DMS53 treated with DMSO at 0.1 percent for 48 hours (cell line): ENCODE measurements around the gene MAP2K5.

Source experiments
- DNase-seq: peaks from one replicate; lab custom pipeline; 2025; ENCODE audit not compliant: unreplicated experiment; lab: John Stamatoyannopoulos, UW

Gene MAP2K5

DNA sequence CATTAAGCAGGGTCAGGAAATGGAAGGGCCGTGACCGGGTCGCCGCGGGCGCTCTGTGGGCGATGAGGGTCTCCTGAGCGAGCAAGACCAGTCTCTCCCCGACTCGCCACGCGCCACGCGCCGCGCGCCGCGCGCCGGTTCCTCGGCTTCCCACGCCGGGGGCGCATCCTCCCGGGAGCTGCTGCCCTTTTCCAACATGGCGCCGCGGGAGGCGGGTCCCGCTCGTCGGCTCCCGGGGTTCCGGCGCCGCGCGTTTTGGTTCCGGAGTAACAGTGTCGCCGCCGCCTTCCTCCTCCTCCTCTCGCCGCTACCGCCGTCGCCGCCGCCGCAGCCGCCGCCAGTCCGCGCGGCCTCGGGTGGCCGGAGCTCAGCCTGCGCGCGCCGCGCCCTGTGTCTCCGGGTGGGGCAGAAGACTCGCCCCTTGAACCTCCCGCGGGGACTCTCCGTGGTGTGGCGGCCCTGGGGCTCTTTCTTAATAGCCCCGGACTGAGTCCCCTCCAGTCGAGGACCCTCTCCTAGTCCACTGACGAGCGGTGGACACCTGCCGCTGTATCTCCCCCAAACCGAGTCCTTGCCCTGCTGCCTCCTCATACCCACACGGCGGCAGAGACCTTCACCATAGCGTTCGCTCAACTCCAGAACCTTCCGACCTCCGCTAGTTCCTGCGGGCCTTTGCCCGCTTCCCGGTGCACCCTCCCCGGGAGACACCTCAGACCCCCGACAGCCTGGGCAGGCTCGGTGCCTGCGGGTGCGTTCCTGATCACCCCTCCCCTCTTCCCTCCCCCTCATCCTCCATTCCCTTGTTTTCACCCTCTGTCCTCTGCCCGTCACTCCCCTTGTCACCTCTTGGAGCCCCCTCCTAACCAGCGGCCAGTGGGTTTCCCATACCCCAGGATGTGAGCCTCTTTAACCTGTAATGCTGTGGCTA is at the start of gene MAP2K5:
MAP2K5 (plus strand) TSS at position 284 of the 928 bp plus-strand sequence; CDS start at position 917, 633 bp downstream.
- DNase-seq: peak; percentile 17

DNA sequence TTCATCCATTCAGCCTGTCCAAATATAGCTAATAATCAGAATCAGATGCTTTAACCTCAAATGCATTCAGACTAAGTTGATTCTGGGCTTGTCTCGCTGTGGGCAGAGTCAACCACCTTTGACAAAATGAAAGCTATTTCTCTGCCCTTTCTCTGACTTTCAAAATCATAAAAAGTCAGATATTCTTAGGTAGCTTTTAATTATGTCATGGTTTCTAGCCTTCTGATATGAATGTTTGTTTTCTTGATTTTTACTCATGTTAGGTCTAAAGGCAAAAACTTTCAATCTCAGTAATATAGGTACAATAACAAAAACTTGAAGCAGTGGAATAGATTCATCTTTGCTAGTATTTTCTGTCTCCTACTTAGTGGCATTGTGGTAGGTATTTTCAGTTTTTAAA is 46.9 kb upstream of the MAP2K5 start:
- DNase-seq: no peak

DNA sequence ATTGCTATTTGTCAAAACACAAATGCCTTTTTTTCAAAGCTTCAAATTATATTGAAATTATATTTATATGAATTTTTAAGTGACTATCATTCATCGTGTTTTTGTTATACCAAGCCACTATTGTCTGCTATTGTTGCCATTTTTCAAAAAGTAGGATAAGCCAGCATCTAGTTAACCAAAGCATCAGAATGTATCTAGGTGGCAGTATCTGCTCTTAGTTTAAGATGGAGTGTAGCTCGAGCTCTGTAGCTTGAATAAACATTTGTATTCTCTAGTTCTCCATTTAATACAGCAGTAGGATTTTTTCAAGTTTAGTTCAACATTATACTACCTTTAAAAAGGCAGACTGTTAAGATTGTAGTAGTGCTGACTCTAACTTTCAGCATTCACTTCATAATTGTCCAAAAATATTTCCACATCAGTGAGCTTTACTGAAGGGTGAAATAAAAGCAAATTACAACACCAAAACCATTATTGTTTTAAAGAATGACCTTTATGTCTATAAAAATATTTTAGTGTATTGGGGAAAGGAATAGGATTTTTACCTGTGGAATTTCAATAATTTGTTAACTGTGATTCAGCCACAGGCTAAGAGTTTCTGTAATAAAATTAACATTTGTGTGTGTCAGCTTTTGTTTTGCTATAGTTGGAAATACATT is 41.2 kb upstream of the MAP2K5 start:
- peak; percentile 2 for DNase-seq

DNA sequence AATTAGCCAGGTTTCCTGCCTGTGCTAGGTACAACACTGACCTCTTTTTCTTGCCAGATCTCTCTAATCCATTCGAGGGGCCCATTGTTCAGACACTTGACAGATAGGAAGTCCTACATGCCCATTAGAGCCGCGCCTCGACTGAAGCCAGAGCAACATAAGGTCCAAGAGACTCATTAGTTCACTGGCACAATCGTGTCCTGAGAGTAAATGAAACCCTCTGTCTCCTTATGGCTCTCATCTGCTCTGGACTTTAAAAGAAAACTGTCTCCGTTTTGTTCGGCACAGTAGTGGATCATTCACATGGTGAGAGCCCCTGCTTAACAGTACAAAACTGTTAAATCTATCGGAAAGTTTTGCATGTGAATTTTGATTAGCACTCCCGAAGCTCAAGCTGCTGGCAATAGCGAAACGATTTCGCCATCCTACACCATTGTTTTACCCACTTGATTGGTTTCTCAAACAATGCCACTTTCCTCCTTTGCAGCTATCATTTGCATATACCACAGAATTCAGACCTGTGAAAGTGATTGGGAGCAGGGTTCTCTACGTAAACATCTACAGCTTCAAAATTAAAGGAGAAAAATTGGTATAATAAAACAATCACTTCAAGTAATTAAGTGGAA is 40.6 kb upstream of the MAP2K5 start:
- no peak for DNase-seq

DNA sequence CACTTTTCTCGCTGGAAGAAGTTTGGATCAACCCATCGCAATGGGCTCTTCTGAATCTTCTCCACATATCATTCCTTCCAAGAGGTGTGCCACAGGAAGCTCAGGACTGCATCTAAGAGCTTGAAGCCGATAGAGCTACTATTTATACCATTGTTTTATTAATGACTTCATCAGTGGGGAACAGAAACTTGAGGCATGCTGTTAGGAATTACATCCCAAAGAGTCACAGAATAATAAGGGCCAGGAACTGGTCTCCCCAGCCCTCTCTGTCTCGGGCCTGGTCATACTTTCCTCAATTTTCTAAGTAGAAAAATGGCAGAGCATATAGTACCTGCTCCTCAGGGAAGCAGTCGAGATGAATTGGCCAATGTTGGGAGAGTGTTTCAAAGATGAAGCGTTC is 38.4 kb upstream of the MAP2K5 start:
- no peak for DNase-seq

DNA sequence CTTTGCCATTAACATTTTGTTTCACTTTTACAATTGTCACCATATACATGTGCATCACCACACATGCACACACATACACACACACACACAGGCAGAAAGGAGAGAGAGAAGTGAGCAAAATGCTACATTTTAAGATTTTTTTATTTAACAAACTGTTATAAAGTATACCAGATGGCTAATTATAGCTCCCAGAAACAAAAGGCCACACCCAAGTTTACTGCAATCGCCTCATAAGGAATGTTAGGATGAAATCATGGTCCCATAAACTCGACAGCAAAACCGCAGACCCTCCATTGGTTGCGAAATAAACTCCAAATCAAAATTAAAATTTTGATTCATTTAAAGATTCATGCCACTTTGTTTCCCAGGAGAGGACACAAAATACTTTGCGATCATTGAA is 37.7 kb upstream of the MAP2K5 start:
- no peak for DNase-seq

DNA sequence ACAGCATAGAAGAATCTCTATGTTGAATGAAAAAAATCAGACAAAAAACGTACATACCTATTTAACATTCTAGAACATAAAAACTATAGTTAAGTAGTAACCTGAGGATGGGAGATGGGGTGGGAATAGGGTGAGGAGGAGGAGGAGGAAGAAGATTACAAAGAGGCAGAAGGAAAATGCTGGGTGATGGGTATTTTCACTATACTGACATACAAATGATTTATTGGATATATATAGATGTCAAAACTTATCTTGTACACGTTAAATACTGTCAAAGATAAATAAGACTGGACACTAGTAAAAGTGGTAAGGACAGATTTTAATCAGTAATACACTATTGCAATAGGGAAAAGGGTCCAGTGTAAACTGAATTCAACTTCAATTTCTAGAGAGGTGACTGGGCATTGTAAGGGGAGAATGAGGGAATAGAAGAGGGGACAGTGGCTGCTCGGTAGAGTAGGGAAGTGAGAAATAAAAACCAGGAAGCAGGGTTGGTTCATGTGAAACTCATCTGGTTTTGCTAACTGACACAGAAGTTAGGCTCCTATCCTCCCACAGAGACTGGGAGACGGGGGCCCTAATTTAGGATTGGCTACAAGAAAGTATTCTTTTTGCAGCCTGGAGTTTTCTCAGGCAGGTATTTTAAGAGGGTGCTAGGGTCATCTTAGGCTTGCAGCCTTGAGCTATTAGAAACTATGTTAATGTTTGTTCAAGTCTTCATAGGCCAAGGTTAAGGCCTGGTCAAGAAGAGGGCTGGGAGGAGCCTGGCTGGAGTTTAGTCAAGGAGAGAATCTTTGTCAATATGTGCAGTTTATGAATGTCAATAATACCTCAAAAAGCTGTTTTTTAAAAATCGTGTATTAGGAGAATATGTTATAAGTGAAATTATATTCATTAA is 36.6 kb upstream of the MAP2K5 start:
- DNase-seq: no peak

DNA sequence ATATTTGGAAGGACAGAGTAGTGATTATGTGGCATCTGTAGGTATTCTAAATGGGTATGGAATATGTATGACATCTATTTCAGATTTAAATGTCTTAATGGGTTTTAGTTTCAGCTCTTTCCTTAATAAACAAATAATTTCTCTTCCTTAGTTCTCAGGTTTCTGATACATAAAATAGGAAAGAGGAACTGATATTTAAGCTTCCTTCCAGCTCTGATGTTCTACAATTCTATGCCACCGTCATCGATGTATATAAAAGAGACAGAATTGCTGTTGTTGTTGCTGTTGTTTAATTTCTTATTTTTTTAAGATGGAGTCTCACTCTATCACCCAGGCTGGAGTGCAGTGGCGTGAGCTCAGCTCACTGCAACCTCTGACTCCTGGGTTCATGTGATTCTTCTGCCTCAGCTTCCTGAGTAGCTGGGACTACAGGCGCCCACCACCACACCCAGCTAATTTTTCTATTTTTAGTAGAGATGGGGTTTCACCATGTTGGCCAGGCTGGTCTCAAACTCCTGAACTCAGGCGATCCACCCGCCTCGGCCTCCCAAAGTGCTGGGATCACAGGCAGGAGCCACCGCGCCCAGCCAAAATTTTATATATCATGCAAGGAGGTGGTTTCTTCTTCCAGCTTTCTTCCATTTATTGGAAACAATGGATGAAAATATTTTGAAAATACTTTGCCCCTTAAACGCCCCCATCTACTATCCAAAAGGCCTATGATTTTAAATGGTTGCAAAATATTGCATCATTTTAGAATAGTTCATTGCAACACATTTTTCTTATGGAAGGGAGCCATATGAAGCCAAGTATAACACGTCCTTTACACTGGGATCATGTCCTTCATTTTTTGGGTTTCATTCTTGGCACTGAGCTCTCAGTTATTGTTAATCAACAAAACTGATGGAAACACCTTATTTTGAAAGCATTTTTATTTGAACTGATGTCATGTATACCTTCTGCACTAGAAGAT is 35.4 kb upstream of the MAP2K5 start:
- DNase-seq: no peak

DNA sequence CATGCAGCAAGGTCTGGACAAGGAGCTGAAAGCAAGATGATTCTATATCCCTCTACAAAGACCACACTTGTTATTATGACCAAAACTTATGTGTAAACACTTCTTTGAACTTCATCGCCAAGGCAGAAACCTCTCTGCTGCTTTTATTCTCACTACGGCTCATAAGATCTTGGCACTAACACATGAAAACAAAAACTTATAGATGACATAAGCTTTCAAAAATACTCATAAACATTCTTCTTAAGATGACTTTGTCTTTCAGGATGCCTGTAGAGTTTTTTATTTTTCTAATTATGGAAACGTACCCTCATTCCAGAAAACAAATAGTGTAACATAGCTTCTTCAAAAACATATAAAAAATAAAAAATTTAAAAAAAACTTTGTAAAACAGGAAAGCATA is 34.1 kb upstream of the MAP2K5 start:
- DNase-seq: no peak

DNA sequence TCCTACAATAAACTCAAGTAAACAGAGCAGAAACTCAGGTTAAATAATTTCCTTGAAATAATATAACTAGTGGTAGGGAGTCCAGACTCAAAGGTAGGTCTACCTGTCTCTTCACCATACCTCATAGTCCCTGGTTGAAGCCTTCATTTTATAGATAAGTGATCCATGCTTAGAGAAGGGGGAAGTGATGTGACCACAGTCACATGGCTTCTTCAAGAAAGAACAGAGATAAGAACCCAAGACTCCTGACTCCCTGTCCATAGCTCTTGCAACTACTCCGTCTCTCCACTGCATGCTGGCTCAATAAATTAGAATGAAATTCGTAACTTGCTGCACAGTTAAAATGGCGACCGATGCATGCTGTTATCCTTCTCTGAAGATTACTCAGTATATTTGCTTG is 32.6 kb upstream of the MAP2K5 start:
- DNase-seq: no peak

DNA sequence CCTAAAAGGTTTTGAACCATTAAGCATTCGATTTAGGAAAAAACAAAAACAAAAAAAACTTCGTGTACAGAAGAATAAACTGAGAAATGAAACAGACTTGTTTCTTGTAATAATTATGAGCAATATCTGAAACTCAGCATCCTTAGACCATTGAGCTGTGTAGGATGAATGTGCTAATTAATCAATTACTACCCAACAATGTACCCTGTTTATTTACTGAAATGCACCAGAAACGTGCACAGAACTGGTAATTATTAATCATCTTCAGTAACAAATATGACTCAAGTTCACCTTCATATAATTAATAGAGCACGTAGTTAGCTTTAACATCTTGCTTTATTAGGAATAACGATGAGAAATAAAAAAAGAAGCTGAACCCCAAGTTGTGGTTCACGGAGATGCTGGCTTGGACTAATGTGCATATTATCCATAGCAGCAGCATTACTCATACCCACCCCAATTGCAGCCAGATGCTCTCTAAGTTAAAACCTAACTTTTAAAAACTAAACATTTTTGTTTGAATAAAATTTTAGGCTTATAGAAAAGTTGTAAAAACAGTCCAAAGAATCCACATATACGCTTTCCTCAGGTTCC is 31.8 kb upstream of the MAP2K5 start:
- no peak for DNase-seq

DNA sequence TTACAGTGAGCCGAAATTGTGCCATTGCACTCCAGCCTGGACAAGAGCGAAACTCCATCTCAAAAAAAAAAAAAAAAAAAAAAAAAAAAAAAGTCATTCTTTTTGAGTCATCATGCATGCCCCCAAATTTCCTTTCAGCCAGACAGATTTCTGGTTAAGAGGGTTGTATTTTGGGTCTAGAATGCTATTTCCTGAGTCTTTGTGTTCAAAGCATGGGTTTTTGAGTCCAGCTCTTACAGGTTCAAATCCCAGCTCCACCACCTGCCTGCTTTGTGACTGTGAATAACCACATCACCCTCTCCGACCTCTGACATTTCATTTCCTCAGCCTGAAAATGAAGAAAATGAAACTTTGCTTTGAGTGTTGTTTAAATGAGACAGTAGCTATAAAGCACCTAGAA is 30.9 kb upstream of the MAP2K5 start:
- DNase-seq: no peak

DNA sequence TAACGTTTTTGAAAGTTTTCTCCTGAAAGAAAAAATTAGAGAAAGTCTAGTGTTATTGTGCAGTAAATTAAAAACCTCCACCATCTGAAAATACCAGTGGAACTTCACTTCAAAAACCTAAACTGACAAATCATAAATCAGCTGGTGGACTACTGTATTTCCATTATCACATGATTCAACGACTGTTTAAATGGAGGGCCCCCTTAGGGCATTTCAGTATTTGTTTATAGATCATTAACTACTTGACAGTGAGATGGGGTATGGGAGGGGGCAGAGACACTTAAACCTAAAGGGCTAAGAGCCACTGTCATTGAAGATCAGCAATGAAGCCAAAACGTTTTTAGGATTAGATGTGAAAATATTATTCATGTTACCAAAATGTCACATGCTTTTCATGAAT is 30.4 kb upstream of the MAP2K5 start:
- DNase-seq: no peak

DNA sequence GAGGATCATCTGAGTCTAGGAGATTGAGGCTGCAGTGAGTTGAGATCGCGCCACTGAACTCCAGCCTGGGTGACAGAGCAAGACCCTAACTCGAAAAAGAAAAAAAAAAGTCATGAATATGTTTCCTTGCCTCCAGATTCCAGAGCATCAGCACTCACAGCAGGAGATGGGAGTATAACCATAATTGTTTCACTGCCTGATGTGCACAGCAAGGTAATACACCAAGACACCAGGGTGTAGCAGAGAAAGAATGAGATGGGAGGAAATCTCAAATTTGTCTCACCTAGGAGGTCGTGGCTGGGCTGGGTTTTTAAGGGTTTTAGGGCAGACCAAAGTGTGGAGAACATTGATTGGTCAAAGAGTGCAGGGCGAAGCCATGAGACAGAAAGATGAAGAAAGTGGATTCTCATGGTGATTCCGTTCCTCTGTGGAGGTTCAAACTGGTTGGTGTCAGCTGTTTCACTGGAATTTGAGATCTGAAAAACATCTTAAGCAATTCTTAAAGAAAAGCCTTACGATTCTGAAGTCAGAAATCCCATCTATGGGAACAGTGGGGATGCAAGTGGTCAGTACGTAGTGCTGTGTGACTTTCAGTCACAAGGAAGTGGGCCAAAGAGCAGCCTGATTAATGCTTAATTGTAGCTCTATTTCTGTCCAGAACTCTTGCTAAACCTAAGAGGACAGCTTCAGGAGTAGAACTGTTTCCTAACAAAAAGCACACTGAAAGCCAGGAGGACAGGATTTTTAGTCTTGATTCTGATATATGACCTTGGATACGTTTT is 29.4 kb upstream of the MAP2K5 start:
- no peak for DNase-seq

DNA sequence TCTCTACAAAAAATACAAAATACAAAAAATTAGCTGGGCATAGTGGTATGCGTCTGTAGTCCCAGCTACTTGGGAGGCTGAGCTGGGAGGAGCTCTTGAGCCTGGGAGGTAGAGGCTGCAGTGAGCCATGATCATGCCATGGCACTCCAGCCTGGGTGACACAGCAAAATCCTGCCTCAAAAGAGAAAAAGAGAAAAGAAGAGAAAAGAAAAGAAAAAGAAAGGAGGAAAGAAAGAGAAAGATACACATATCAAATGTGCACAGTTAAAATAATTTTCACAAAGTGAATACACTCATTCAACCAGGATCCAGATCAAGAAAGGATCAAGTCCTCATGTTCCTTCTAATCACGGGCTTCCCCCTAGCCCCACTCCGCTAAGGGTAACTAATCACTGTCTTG is 27.4 kb upstream of the MAP2K5 start:
- no peak for DNase-seq

DNA sequence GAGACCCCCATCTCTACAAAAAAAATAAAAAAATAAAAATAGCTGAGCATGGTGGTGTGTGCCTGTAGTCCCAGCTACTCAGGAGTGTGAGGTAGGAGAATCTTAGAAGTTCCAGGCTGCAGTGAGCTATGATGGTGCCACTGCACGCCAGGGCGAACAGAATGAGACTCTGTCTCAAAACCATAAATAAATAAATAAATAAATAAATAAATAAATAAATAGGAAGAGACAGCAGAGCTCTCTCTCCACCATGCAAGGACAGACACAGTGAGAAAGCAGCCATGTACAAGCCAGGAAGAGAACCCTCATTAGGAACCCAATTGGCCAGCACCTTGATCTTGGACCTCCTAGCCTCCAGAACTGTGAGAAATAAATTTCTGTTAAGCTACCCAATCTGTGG is 26.9 kb upstream of the MAP2K5 start:
- DNase-seq: no peak

DNA sequence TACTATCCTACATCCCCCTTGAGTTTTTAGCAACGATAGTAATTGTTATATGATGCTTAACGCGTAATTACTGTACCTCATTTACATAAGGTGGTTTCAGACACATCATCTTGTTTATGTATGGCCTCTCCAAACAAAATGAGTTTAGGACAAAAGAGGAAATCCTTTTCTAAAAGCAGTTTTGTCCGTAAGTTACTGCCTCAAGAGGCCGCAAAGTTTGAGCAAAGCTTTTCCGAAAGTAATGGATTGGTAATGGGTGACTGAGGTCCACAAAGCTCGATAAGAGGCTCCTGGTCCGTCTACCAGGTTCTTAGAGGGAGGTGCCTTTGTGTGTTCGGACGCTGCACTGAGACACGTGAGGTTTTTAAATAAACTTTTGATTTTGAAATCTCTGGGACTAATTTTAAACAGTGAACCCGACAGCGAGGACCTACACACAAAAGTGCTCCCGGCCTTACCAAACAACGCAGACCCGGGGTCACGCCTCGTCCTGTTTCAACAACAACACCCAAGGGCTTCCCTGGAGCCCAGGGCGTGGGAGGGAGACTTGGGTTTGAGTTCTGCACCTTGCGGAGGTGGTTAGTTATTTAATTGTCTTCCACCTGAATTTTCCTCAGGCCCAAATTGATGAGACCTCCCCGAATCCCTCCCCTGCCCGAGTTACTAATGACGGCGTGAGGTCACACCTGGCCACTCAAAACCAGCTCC is 22.0 kb upstream of the MAP2K5 start:
- peak; percentile 50 for DNase-seq
